Tibial nerve (tissue), 4 donors: ENCODE measurements around the gene TSPAN13.

Experiments used
- CTCF ChIP-seq, 5 experiments: fragments of 200-600 bp in 3 of 5; fragments of 450-650 bp in 2 of 5; sonication (generic) in 3 of 5; IDR thresholded peaks; one replicate each; pipeline ENCODE4 v1.5.1; 2016 to 2019; ENCODE audit warnings: antibody characterized with exemption in 5 of 5, mild to moderate bottlenecking in 3 of 5, moderate library complexity in 2 of 5
- EP300 ChIP-seq, 2 donors: sonication (generic); formaldehyde crosslinking; IDR thresholded peaks; one replicate each; pipeline ENCODE4 v1.6.1; 2017; ENCODE audit warnings: antibody characterized with exemption in 2 of 2, mild to moderate bottlenecking in 1 of 2
- POLR2A ChIP-seq, 2 donors: fragments of 450-650 bp; IDR thresholded peaks; one replicate each; pipeline ENCODE4 v1.6.1; 2017; ENCODE audit warnings: antibody characterized with exemption in 2 of 2, mild to moderate bottlenecking in 2 of 2, moderate library complexity in 2 of 2

GRCh38 chr7:16740623-16740953 lies 13.0 kb upstream of the TSPAN13 start:
- TF ChIP-seq CTCF (IDR thresholded peaks at IDR 0.05): no peak
- no peak for TF ChIP-seq POLR2A (IDR thresholded peaks at IDR 0.05)
- TF ChIP-seq EP300 (IDR thresholded peaks at IDR 0.05): no peak
